COLO668 (cell line): Measurements from ENCODE around the gene TSHZ2.

ENCODE experiments used
- DNase-seq: peaks from one replicate; lab custom pipeline; 2025; ENCODE audit not compliant: unreplicated experiment; lab: John Stamatoyannopoulos, UW

The TSHZ2 gene

DNA sequence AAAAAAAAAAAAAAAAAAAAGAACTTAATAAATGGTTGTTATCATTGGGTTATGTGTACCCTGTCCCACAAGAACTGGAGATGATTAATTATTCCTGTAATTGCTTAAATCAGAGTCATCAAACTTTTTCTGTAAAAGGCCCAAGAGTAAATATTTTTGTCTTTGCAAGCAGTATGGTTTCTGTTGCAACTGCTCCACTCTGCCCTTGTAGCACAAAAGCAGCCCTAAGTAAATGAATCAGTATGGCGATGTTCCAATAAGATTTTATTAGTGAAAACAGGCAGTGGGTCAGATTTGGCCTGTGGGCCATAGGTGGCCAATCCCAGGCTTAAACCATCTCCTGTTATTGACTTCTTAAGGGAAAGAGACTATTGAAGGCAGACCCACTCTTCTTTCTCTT, 252.7 kb downstream of the TSHZ2 start:
- DNase-seq: no peak

- DNase-seq: no peak
These were observed 254.7 kb downstream of the TSHZ2 start for GRCh38 chr20:53226826-53227225.

GRCh38 chr20:53227523-53227922, 255.4 kb downstream of the TSHZ2 start:
- DNase-seq: no peak

DNA sequence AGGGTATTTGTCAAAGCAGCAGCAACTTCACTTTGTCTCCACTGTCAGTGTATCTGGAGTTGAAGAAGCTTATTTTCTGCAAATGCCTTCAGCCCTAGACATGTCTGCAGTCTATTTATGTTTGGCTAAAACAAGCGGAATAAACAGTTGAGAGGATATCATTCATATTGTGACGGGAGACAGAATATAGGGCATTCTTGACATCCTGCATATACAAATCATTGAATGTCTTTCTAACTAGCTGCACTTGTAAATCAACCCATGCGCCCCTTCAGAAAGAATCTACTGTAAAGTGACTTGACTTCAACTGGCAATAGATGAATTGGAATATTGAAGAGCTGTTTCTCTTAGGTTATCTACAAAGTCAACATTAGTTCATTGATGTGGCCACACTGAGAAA, 258.9 kb downstream of the TSHZ2 start:
- no peak for DNase-seq

GRCh38 chr20:53237461-53237860, 265.3 kb downstream of the TSHZ2 start:
- no peak for DNase-seq

- no peak for DNase-seq
These were observed 266.0 kb downstream of the TSHZ2 start for GRCh38 chr20:53238121-53238660.

GRCh38 chr20:53243152-53243551, 271.0 kb downstream of the TSHZ2 start:
- no peak for DNase-seq

DNA sequence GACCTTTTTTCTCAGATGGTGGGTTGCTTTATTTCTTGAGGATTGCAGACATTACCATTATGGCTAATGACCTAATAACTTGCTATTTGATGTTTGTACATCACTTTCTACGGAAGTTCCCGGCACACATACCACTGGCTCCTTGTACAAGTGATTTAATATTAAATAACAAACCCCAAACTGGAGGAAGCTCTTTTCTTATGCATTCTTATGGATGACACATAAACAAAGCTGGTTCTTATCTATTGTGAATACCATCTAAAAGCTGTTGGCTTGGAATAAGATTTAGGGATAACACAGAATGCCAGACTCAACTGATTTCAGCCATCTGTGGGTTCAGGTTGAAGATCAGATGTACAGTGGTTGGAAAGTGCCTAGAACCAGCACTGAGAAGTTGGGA, 272.6 kb downstream of the TSHZ2 start:
- DNase-seq: no peak

DNA sequence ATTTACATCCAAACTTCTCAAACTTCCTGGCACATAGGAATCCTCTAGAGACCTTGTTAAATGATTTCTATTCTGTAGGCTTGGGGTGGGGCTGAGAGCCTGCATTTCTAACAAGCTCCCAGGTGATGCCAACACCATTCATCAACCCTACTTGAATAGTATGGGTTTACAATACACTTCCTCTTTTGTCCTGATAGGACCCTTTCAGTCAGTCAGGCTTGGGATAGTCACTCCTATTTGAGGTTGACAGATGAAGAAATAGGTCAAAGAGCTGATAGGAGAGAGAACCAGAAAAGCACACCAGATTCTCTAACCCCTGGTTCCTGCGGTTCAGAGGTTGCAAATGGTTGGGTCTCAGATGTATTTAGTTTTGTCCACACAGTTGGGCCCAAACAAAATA, 273.4 kb downstream of the TSHZ2 start:
- DNase-seq: no peak

- DNase-seq: no peak
These were observed 275.4 kb downstream of the TSHZ2 start for GRCh38 chr20:53247468-53248103.

GRCh38 chr20:53250456-53250855, 278.3 kb downstream of the TSHZ2 start:
- no peak for DNase-seq

DNA sequence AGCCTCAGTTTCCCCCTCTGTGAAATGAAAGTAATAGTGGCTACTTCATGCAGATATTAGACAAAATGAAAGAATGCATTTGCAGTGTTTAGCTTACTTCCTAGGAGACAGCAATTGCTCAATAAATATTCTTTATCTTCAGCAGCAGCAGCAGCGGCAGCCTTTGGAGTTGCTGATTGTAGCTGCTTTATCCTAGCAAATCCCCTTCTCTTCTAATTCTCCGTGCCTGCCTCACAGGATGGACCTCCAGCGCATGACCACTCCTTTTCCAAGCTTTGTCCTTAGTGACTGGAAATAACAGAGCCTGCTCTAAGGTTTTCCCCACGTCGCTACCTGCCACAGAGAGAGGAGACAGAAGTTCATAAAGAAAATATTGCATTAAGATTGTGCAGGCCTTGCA, 279.8 kb downstream of the TSHZ2 start:
- DNase-seq: no peak

GRCh38 chr20:53253668-53254067, 281.5 kb downstream of the TSHZ2 start:
- DNase-seq: no peak

- DNase-seq: no peak
These were observed 283.0 kb downstream of the TSHZ2 start for GRCh38 chr20:53255102-53255710.

GRCh38 chr20:53258741-53259140, 286.6 kb downstream of the TSHZ2 start:
- DNase-seq: no peak

DNA sequence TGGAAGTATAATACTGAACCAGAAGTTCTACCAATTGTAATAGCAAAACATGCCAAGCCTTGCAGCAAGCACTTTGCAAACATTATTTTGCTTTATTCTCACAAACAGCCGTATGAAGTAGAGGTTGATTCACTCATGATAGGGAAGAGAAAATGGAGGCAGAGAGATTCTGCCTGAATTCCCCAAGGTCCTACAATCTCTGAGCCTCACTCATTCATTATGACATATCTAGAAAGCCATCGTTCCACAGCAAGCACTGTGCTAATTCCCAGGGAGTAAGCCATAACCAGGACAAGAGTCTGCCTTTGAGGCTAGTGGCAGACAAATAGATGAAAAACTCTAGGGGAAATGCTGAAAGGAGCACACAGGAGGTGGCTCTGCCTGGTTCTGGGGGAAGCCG, 288.0 kb downstream of the TSHZ2 start:
- no peak for DNase-seq

DNA sequence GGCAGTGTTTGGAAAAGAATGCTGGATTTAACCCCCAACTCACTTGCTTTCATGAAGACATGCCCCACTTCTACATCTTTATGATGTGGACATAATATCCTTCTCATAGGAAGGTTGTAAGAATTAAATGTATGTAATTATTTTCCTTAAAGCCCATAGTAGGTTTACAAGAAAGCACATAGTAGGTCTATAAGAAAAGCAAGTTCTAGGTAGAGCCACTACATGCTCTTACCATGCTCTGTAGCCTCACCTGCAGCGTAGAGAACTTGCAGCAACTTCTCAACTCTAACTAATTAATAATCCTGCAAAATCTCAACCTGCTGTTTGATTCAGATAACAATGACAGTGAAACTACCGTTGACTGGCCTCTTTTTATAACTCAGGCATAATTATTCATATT, 288.4 kb downstream of the TSHZ2 start:
- no peak for DNase-seq

GRCh38 chr20:53262365-53262764, 290.2 kb downstream of the TSHZ2 start:
- DNase-seq: no peak

GRCh38 chr20:53263554-53264438, 291.6 kb downstream of the TSHZ2 start:
- no peak for DNase-seq

GRCh38 chr20:53264604-53265003, 292.4 kb downstream of the TSHZ2 start:
- DNase-seq: no peak

DNA sequence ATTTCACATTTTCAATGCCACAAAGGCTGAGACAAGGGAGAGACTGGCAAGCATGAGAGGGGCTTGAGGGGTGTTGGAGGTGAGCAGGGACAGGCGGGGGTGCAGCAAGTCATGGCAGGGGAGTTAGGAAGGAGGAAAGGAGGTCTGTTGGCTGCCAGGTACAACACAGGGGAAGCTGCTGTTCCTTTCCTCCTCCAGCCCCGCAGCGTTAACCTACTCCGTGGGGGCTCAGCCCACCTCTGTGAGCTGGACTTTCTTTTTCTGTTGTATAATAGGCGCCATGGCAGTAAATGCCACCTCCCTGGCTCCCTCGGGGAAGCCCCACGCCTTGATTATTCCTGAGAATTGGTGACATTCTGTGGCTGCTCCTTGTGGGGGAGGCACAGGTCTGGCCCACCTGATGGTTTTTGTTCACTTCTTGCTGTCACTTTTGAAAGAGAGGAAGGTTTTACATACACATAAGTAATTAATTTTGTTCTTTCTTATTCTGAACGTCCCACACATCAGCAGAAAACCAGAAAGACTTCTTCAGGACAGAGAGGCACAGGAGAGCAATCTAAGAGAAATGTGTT, 293.2 kb downstream of the TSHZ2 start:
- no peak for DNase-seq

DNA sequence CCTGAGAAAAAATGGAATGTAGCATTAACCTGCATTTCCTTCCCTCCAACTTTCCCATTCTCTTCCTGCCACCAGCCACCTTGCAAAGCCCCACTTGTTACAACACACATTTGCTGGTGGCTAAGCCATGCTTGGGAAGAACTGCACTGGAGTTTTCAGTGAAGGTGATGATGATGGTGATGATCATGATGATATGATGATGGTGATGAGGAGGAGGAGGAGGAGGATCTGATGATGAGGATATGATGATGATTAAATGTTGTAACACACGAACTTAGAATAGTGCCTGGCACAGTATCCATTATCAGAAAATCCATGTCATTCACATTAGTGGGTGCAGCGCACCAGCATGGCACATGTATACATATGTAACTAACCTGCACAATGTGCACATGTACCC, 297.2 kb downstream of the TSHZ2 start:
- no peak for DNase-seq
